Measurements from ENCODE around the gene RPS17.

RPS17 gene

DNA sequence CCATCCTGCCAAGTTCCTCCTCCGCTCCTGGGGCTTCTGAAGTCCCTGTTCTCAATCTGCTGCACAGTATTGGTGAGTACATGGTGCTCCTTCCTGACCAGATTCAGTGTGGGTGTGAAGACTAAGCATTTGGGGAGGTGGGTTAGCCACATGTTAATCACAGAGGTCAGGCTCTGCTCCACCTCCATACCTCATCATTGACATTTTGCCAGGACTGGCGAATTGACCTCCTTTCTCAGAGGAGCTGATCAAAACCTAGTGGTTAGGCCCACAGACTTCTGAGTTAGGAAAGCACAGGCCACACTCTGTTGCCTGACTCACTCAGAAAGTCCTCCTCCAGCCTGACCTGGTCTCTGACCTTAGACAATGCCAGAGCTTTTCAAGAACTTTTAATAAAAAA lies 8.4 kb upstream of the RPS17 start:
- TF ChIP-seq, protein P1, sequence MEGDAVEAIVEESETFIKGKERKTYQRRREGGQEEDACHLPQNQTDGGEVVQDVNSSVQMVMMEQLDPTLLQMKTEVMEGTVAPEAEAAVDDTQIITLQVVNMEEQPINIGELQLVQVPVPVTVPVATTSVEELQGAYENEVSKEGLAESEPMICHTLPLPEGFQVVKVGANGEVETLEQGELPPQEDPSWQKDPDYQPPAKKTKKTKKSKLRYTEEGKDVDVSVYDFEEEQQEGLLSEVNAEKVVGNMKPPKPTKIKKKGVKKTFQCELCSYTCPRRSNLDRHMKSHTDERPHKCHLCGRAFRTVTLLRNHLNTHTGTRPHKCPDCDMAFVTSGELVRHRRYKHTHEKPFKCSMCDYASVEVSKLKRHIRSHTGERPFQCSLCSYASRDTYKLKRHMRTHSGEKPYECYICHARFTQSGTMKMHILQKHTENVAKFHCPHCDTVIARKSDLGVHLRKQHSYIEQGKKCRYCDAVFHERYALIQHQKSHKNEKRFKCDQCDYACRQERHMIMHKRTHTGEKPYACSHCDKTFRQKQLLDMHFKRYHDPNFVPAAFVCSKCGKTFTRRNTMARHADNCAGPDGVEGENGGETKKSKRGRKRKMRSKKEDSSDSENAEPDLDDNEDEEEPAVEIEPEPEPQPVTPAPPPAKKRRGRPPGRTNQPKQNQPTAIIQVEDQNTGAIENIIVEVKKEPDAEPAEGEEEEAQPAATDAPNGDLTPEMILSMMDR (IDR thresholded peaks at IDR 0.05), result no peak

DNA sequence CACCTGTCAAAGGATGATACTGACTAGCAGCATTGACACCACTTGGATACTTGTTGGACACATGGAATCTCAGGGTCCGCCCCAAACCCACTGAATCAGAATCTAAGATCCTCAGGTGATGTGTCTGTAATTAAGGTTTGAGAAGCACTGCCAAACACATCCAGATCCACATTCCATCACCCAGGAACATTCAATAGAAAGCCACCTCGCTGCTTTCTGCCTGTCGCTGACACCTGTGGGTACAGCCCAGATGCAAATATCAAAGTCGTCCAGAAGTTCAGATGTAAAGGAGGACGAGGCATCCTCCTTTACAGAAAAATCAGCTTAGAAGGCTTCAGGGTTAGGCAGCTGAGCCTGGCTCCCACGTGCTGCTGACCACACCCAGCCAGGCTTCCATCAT lies 5.2 kb upstream of the RPS17 start:
- TF ChIP-seq, protein P1 (IDR thresholded peaks at IDR 0.05), result no peak

DNA sequence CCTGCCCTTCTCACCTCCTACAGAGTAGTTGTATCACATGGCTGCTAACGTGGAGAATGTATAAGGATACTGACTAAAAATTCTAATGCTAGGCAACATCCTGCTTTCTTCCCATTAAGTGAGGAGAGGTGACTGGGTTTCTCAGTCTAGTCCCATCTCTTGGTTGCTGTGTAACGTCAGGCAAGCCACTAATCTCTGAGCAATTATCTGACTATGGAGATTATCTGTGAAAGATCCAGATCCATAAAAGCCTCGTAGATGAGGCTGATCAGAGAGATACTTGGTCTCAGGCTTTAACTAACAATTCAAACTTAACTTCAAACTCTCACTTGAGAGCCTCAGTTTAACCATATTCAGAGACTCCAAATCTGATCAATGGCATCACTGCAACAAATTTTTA lies 4.7 kb upstream of the RPS17 start:
- TF ChIP-seq, protein P1 (IDR thresholded peaks at IDR 0.05), result no peak

DNA sequence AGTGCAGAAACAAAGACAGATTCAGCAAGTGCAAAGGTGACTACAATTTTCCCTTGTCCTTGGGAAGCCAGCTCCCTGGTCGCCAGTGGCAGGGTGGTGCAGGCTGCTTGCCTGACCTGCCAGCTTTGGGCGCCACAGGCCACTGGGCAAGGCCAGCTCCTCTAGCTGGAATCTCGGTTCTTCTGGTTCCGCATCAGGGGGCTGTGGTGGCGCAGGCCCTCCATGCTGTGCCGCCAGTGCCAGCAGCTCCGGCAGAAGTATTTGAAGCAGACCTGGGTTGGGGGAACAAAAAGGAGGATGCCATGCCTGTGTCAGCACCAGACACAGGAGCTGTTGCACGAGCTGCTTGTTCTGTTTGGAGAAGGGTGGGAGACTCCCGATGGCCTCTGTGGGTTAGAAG lies 4.2 kb upstream of the RPS17 start:
- TF ChIP-seq, protein P1 (IDR thresholded peaks at IDR 0.05), result no peak

DNA sequence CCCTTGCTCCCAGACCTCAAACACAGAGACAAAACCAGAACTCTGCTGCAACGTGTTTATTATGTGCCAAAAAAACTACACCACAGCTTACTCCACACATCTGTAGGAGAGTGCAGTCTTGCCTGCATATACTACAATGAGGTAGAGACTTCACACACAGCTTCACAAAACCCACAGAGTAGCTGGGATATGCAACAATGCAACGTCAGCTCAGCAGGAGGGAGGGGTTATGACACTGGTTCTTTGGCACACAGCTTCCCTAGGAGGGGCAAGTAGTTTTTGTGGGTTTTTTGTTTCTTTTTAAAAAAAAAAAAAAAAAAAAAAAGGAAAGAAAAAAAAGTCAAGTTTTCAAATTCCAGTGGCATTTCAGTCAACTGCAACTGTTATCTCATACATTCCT lies 2.9 kb upstream of the RPS17 start:
- TF ChIP-seq, protein P1 (IDR thresholded peaks at IDR 0.05), result no peak

DNA sequence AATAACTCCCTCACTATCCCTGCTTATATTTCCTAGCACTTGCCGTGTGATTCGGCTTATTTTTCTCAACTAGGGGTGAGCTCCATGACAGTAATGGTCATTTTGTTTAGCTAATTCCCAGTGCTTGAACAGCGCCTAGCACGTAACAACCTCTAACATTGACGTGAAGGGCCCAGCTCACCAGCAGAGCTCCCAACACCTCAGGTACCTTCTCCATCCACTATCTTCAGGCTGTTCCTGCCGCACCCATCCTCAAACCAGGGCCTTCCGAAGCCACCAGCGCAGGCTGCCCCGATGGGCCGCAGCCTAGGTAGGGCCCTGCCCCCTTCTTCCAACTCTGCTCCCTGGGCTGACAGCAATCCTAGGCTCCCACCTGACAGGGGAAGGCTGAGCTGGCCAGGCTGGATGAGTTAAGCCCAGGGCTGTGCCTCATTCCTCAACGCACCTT lies 751 bp upstream of the RPS17 start:
- TF ChIP-seq, protein P1 (IDR thresholded peaks at IDR 0.05), result no peak

DNA sequence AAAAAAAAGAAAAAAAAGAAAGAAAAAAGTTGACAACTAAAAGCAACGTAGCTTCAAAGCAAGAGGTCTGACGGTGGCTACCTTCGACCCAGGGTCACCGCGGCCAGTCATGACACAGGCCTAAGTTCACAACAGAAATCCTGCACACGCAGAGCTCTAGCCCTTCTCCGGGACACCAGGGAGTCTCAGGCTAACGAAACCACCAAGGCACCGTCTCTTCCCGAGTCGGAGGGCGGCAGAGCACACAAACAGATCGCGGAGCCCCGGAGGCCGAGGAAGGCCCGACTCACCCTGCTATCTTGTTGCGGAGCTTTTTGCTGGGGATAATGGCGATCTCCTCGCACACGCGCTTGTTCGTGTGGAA lies 584 bp downstream of the RPS17 start:
- TF ChIP-seq, protein P1 (IDR thresholded peaks at IDR 0.05), result no peak

DNA sequence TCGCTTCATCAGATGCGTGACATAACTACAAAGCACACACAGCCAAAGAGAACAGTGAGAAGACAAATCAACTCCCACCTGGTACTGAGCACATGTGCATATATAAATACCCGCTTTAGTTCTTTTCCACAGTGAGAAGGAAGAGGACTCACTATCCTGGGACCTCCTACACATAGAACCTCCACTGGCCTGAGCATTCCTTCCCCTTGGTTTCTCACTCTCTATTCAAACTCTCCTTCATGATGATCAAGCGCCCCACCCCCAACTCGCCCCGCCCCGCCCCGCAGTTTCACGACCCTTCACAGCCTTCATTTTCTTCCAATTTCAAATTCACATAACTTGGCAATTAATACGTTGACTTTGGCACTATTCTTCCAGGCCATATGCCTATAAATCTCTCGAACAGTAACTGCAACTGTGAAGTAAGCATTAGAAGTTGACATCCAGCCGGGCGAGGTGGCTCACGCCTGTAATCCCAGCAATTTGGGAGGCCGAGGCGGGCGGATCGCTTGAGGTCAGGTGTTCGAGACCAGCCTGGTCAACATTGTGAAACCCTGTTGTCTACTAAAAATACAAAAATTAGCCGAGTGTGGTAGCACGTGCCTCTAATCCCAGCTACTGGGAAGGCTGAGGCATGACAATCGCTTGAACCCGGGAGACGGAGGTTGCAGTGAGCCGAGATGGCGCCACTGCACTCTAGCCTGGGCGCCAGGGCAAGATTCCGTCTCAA lies 1.1 kb downstream of the RPS17 start:
- TF ChIP-seq, protein P1 (IDR thresholded peaks at IDR 0.05), result no peak

Measured in LNCAP (cell line).